Thymus (tissue), 11 donors: Measurements from ENCODE around the gene MTMR3. TPM values are rescaled to one million over a fixed set of nuclear protein-coding genes. Genes with fewer than 3 reads are reported as not detected.
"Not testable (repeated sequence)": the region's sequence is repeated elsewhere in the genome, so short reads cannot be mapped to it uniquely, and the experiment has no call there.

ENCODE experiments used
- DNase-seq, 9 donors: peaks; one replicate each; pipeline ENCODE4 v3.0.0-alpha.2; 2013; ENCODE audit warnings: low spot score in 9 of 9, low read depth in 6 of 9, missing footprints in 1 of 9
- H3K27ac ChIP-seq, 2 donors: one replicate each; pipeline ENCODE4 v1.5.1; 2013; ENCODE audit warnings: control low read depth in 1 of 2, low read depth in 1 of 2, low read length in 1 of 2, mild to moderate bottlenecking in 1 of 2, moderate library complexity in 1 of 2
- H3K27me3 ChIP-seq, 2 donors: one replicate each; pipeline ENCODE4 v1.5.1; 2013; ENCODE audit warnings: low read length in 1 of 2; ENCODE audit not compliant: control insufficient read depth in 2 of 2, insufficient read depth in 1 of 2
- H3K36me3 ChIP-seq, 2 donors: one replicate each; pipeline ENCODE4 v1.5.1; 2013; ENCODE audit warnings: low read length in 1 of 2, mild to moderate bottlenecking in 1 of 2, moderate library complexity in 1 of 2; ENCODE audit not compliant: control insufficient read depth in 2 of 2, insufficient read depth in 2 of 2
- H3K4me1 ChIP-seq, 2 donors: one replicate each; pipeline ENCODE4 v1.5.1; 2013; ENCODE audit warnings: low read length in 2 of 2; ENCODE audit not compliant: control insufficient read depth in 2 of 2, insufficient read depth in 2 of 2
- H3K4me3 ChIP-seq, 2 donors: one replicate each; pipeline ENCODE4 v1.5.1; 2013; ENCODE audit warnings: low read length in 2 of 2, control low read depth in 1 of 2, mild to moderate bottlenecking in 1 of 2
- H3K9me3 ChIP-seq, 2 donors: one replicate each; pipeline ENCODE4 v1.5.1; 2013; ENCODE audit warnings: low read length in 1 of 2, mild to moderate bottlenecking in 1 of 2; ENCODE audit not compliant: control insufficient read depth in 2 of 2, insufficient read depth in 1 of 2
- WGBS: extraction: QIAGEN DNeasy Blood & Tissue Kit; methylation state at CpG from one replicate; pipeline ENCODE4 v1.1.7; 2013; 5-methylcytosine and 5-hydroxymethylcytosine counted together
- polyA plus RNA-seq: library from polyadenylated mRNA; stranded (reverse); fragments of 200-250 nt; gene quantifications from one replicate; pipeline ENCODE4 v1.2.3, GENCODE V29; 2013
- total RNA-seq: library from RNA; stranded (reverse); fragments of 120-200 nt; gene quantifications from one replicate; pipeline ENCODE4 v1.2.4, GENCODE V29; 2013
- donor health status: healthy.

Gene MTMR3
- total and polyA plus RNA-seq, 2 donors, result 14.8 to 16.4 TPM

GRCh38 chr22:29954203-29954855 lies 71.4 kb downstream of the MTMR3 start:
- Histone ChIP-seq H3K9me3 (no peaks in the 10 kb centered on the region), H3K4me1 (no peaks in the 10 kb centered on the region), H3K27me3 (no peaks in the 10 kb centered on the region), H3K4me3 (no peak overlapping the region), H3K27ac (no peak overlapping the region), H3K36me3 (peaks cover 0 to 2% of the 10 kb centered on the region in 2 donors)
- no peak for DNase-seq
- WGBS, result 98% methylated on average over 9 of the region's 9 CpGs

GRCh38 chr22:29956680-29957079 lies 73.7 kb downstream of the MTMR3 start:
- no peak overlapping the region for H3K27ac ChIP-seq
- H3K27me3 ChIP-seq, result no peaks in the 10 kb centered on the region
- H3K4me1 ChIP-seq, result no peaks in the 10 kb centered on the region
- H3K36me3 ChIP-seq, result peaks cover 2 to 4% of the 10 kb centered on the region in 2 donors
- no peak for DNase-seq
- no peaks in the 10 kb centered on the region for H3K9me3 ChIP-seq
- 93% methylated on average over 1 of the region's 1 CpG for WGBS
- no peak overlapping the region for H3K4me3 ChIP-seq

GRCh38 chr22:29958170-29958569 lies 75.2 kb downstream of the MTMR3 start:
- Histone ChIP-seq H3K27ac (no peak overlapping the region), H3K27me3 (no peaks in the 10 kb centered on the region), H3K9me3 (no peaks in the 10 kb centered on the region), H3K36me3 (peaks cover 2 to 11% of the 10 kb centered on the region in 2 donors), H3K4me1 (no peaks in the 10 kb centered on the region), H3K4me3 (no peak overlapping the region)
- WGBS, result 97% methylated on average over 2 of the region's 2 CpGs
- DNase-seq, result no peak

- no peak for DNase-seq
- H3K36me3 ChIP-seq, result peaks cover 0 to 7% of the 10 kb centered on the region in 2 donors
- 93% methylated on average over 5 of the region's 5 CpGs for whole genome bisulfite sequencing
- H3K4me1 ChIP-seq, result no peaks in the 10 kb centered on the region
- H3K4me3 ChIP-seq, result no peak overlapping the region
- H3K27ac ChIP-seq, result no peak overlapping the region
- H3K9me3 ChIP-seq, result no peaks in the 10 kb centered on the region
- no peaks in the 10 kb centered on the region for H3K27me3 ChIP-seq
Measured at GRCh38 chr22:29964776-29965175, 81.8 kb downstream of the MTMR3 start.

- Histone ChIP-seq H3K4me1 (no peaks in the 10 kb centered on the region), H3K27me3 (no peaks in the 10 kb centered on the region), H3K4me3 (no peak overlapping the region), H3K9me3 (no peaks in the 10 kb centered on the region), H3K36me3 (peaks cover 0 to 4% of the 10 kb centered on the region in 2 donors), H3K27ac (no peak overlapping the region)
- DNase-seq, result no peak
Measured at GRCh38 chr22:29967461-29967860, 84.5 kb downstream of the MTMR3 start.

GRCh38 chr22:29971607-29972006 lies 88.6 kb downstream of the MTMR3 start:
- no peaks in the 10 kb centered on the region for H3K4me1 ChIP-seq
- 93% methylated on average over 3 of the region's 3 CpGs for WGBS
- DNase-seq, result no peak
- no peak overlapping the region for H3K27ac ChIP-seq
- H3K4me3 ChIP-seq, result no peak overlapping the region
- H3K9me3 ChIP-seq, result no peaks in the 10 kb centered on the region
- H3K36me3 ChIP-seq, result no peaks in the 10 kb centered on the region
- H3K27me3 ChIP-seq, result no peaks in the 10 kb centered on the region

- Histone ChIP-seq H3K27ac (no peak overlapping the region), H3K4me3 (no peak overlapping the region), H3K9me3 (no peaks in the 10 kb centered on the region), H3K4me1 (no peaks in the 10 kb centered on the region), H3K36me3 (no peaks in the 10 kb centered on the region), H3K27me3 (no peaks in the 10 kb centered on the region)
- WGBS, result 100% methylated on average over 2 of the region's 2 CpGs
- DNase-seq, result no peak
Measured at GRCh38 chr22:29972121-29972520, 89.1 kb downstream of the MTMR3 start.

GRCh38 chr22:29973269-29973668 lies 90.3 kb downstream of the MTMR3 start:
- no peaks in the 10 kb centered on the region for H3K9me3 ChIP-seq
- no peak for DNase-seq
- no peaks in the 10 kb centered on the region for H3K4me1 ChIP-seq
- H3K4me3 ChIP-seq, result no peak overlapping the region
- no peaks in the 10 kb centered on the region for H3K27me3 ChIP-seq
- H3K27ac ChIP-seq, result no peak overlapping the region
- WGBS, result 97% methylated on average over 4 of the region's 4 CpGs
- peaks cover 0 to 2% of the 10 kb centered on the region in 2 donors for H3K36me3 ChIP-seq

GRCh38 chr22:29973680-29974079 lies 90.7 kb downstream of the MTMR3 start:
- H3K27ac ChIP-seq, result not testable (repeated sequence)
- WGBS, result 98% methylated on average over 9 of the region's 9 CpGs

More at GRCh38 chr22:29973680-29974079, 90.7 kb downstream of the MTMR3 start:
- not testable (repeated sequence) for H3K4me1 ChIP-seq, H3K36me3 ChIP-seq, DNase-seq, H3K4me3 ChIP-seq, H3K27me3 ChIP-seq, H3K9me3 ChIP-seq
